SU-DHL-6 (cell line): ENCODE data around the gene PRLHR.

Experiments
- CTCF ChIP-seq: fragments of 200-600 bp; sonication (generic); IDR thresholded peaks from one replicate; pipeline ENCODE4 v1.5.1; 2017; ENCODE audit warnings: antibody characterized with exemption, mild to moderate bottlenecking, low read length, moderate library complexity; ENCODE audit not compliant: insufficient read depth, poor library complexity, severe bottlenecking
- EZH2phosphoT487 ChIP-seq: fragments of 200-600 bp; sonication (generic), shearing (Covaris generic); conservative IDR thresholded peaks from 2 replicates; pipeline ENCODE4 v1.6.1; 2018; ENCODE audit warnings: mild to moderate bottlenecking, antibody characterized with exemption, low read length, moderate library complexity, mixed read lengths

GRCh38 chr10:118563373-118563890 is 32.0 kb downstream of the PRLHR start:
- TF ChIP-seq CTCF, result no peak
- no peak for TF ChIP-seq EZH2phosphoT487
